ENCODE data around the gene CNOT1. TPM values are rescaled to one million over a fixed set of nuclear protein-coding genes. Genes with fewer than 3 reads are reported as not detected.
"Not testable (repeated sequence)": the region's sequence is repeated elsewhere in the genome, so short reads cannot be mapped to it uniquely, and the experiment has no call there.

The CNOT1 gene
- total RNA-seq, 1 experiment from 2014 or later: 198 TPM

- H3K36me3 ChIP-seq (replicated peaks; ENCODE audit: control insufficient read depth, insufficient read depth, low read length); H3K4me3 ChIP-seq (ENCODE audit: insufficient read depth, low read depth, low read length); DNase-seq; H3K27me3 ChIP-seq (ENCODE audit: control insufficient read depth, insufficient read depth, low read length): not testable (repeated sequence)
These were observed 139.1 kb downstream of the CNOT1 start for GRCh38 chr16:58490539-58490938.

GRCh38 chr16:58490065-58490464 lies 139.6 kb downstream of the CNOT1 start:
- Histone ChIP-seq H3K4me3 (ENCODE audit: insufficient read depth, low read depth, low read length) (no peak overlapping the region), H3K36me3 (replicated peaks; ENCODE audit: control insufficient read depth, insufficient read depth, low read length) (no peaks in the 10 kb centered on the region), H3K27me3 (ENCODE audit: control insufficient read depth, insufficient read depth, low read length) (no peaks in the 10 kb centered on the region)
- no peak for DNase-seq

GRCh38 chr16:58488531-58488930 lies 141.1 kb downstream of the CNOT1 start:
- DNase-seq: no peak
- H3K36me3 ChIP-seq (replicated peaks; ENCODE audit: control insufficient read depth, insufficient read depth, low read length): no peaks in the 10 kb centered on the region
- H3K4me3 ChIP-seq (ENCODE audit: insufficient read depth, low read depth, low read length): no peak overlapping the region
- no peaks in the 10 kb centered on the region for H3K27me3 ChIP-seq (ENCODE audit: control insufficient read depth, insufficient read depth, low read length)

- Histone ChIP-seq H3K4me3 (ENCODE audit: insufficient read depth, low read depth, low read length) (peak overlapping the region; percentile 4; the same call in 1 of the 2 replicates), H3K36me3 (replicated peaks; ENCODE audit: control insufficient read depth, insufficient read depth, low read length) (no peaks in the 10 kb centered on the region), H3K27me3 (ENCODE audit: control insufficient read depth, insufficient read depth, low read length) (no peaks in the 10 kb centered on the region)
- peak; percentile 97 for DNase-seq
These were observed 141.9 kb downstream of the CNOT1 start for GRCh38 chr16:58487566-58488351.

GRCh38 chr16:58485184-58485887 lies 144.3 kb downstream of the CNOT1 start:
- no peak for DNase-seq
- H3K4me3 ChIP-seq (ENCODE audit: insufficient read depth, low read depth, low read length): no peak overlapping the region
- no peaks in the 10 kb centered on the region for H3K36me3 ChIP-seq (replicated peaks; ENCODE audit: control insufficient read depth, insufficient read depth, low read length)
- no peaks in the 10 kb centered on the region for H3K27me3 ChIP-seq (ENCODE audit: control insufficient read depth, insufficient read depth, low read length)

GRCh38 chr16:58481931-58482330 lies 147.7 kb downstream of the CNOT1 start:
- DNase-seq: no peak
- Histone ChIP-seq H3K36me3 (replicated peaks; ENCODE audit: control insufficient read depth, insufficient read depth, low read length) (no peaks in the 10 kb centered on the region), H3K27me3 (ENCODE audit: control insufficient read depth, insufficient read depth, low read length) (no peaks in the 10 kb centered on the region), H3K4me3 (ENCODE audit: insufficient read depth, low read depth, low read length) (no peak overlapping the region)

- no peak for DNase-seq
- H3K27me3 ChIP-seq (ENCODE audit: control insufficient read depth, insufficient read depth, low read length): no peaks in the 10 kb centered on the region
- H3K36me3 ChIP-seq (replicated peaks; ENCODE audit: control insufficient read depth, insufficient read depth, low read length): no peaks in the 10 kb centered on the region
- H3K4me3 ChIP-seq (ENCODE audit: insufficient read depth, low read depth, low read length): no peak overlapping the region
These were observed 148.3 kb downstream of the CNOT1 start for GRCh38 chr16:58481226-58481869.

GRCh38 chr16:58478427-58478826 lies 151.2 kb downstream of the CNOT1 start:
- DNase-seq: no peak
- Histone ChIP-seq H3K36me3 (replicated peaks; ENCODE audit: control insufficient read depth, insufficient read depth, low read length) (no peaks in the 10 kb centered on the region), H3K27me3 (ENCODE audit: control insufficient read depth, insufficient read depth, low read length) (no peaks in the 10 kb centered on the region), H3K4me3 (ENCODE audit: insufficient read depth, low read depth, low read length) (no peak overlapping the region)

- Histone ChIP-seq H3K4me3 (ENCODE audit: insufficient read depth, low read depth, low read length) (no peak overlapping the region), H3K36me3 (replicated peaks; ENCODE audit: control insufficient read depth, insufficient read depth, low read length) (no peaks in the 10 kb centered on the region), H3K27me3 (ENCODE audit: control insufficient read depth, insufficient read depth, low read length) (no peaks in the 10 kb centered on the region)
- DNase-seq: no peak
These were observed 152.8 kb downstream of the CNOT1 start for GRCh38 chr16:58476791-58477190.

GRCh38 chr16:58475091-58475619 lies 154.5 kb downstream of the CNOT1 start:
- Histone ChIP-seq H3K36me3 (replicated peaks; ENCODE audit: control insufficient read depth, insufficient read depth, low read length) (no peaks in the 10 kb centered on the region), H3K27me3 (ENCODE audit: control insufficient read depth, insufficient read depth, low read length) (no peaks in the 10 kb centered on the region), H3K4me3 (ENCODE audit: insufficient read depth, low read depth, low read length) (no peak overlapping the region)
- DNase-seq: no peak

GRCh38 chr16:58474296-58474695 lies 155.3 kb downstream of the CNOT1 start:
- DNase-seq: no peak
- Histone ChIP-seq H3K36me3 (replicated peaks; ENCODE audit: control insufficient read depth, insufficient read depth, low read length) (no peaks in the 10 kb centered on the region), H3K4me3 (ENCODE audit: insufficient read depth, low read depth, low read length) (no peak overlapping the region), H3K27me3 (ENCODE audit: control insufficient read depth, insufficient read depth, low read length) (no peaks in the 10 kb centered on the region)

- Histone ChIP-seq H3K27me3 (ENCODE audit: control insufficient read depth, insufficient read depth, low read length) (no peaks in the 10 kb centered on the region), H3K4me3 (ENCODE audit: insufficient read depth, low read depth, low read length) (no peak overlapping the region), H3K36me3 (replicated peaks; ENCODE audit: control insufficient read depth, insufficient read depth, low read length) (no peaks in the 10 kb centered on the region)
- DNase-seq: no peak
These were observed 156.8 kb downstream of the CNOT1 start for GRCh38 chr16:58472827-58473226.

- H3K36me3 ChIP-seq (replicated peaks; ENCODE audit: control insufficient read depth, insufficient read depth, low read length): no peaks in the 10 kb centered on the region
- H3K27me3 ChIP-seq (ENCODE audit: control insufficient read depth, insufficient read depth, low read length): no peaks in the 10 kb centered on the region
- DNase-seq: no peak
- no peak overlapping the region for H3K4me3 ChIP-seq (ENCODE audit: insufficient read depth, low read depth, low read length)
These were observed 157.4 kb downstream of the CNOT1 start for GRCh38 chr16:58472266-58472665.

GRCh38 chr16:58471209-58471975 lies 158.2 kb downstream of the CNOT1 start:
- peaks cover 4% of the 10 kb centered on the region for H3K27me3 ChIP-seq (ENCODE audit: control insufficient read depth, insufficient read depth, low read length)
- H3K36me3 ChIP-seq (replicated peaks; ENCODE audit: control insufficient read depth, insufficient read depth, low read length): no peaks in the 10 kb centered on the region
- H3K4me3 ChIP-seq (ENCODE audit: insufficient read depth, low read depth, low read length): no peak overlapping the region
- DNase-seq: peak; percentile 69

Data from H7 (cell line).